Epithelial cell of esophagus (primary cell): ENCODE results near the gene TLNRD1.

Experiments used
- DNase-seq: peaks from one replicate; pipeline ENCODE4 v3.0.0; 2010; ENCODE audit warnings: low read depth
- H3K4me3 ChIP-seq: 2 replicates; pipeline ENCODE4 v1.5.1; 2011; ENCODE audit warnings: mild to moderate bottlenecking, low read length, control low read depth
- CTCF ChIP-seq: IDR thresholded peaks from 2 replicates; pipeline ENCODE4 v1.5.1; 2011; ENCODE audit warnings: low read depth, mild to moderate bottlenecking, low read length, control low read depth, inconsistent platforms; ENCODE audit not compliant: insufficient read depth; ENCODE audit errors: missing control alignments

TLNRD1 gene

GRCh38 chr15:80988148-80988796 is 12.5 kb upstream of the TLNRD1 start:
- H3K4me3 ChIP-seq = peak overlapping the region; percentile 99
- no peak for TF ChIP-seq CTCF
- DNase-seq = no peak

- H3K4me3 ChIP-seq = peak overlapping the region; percentile 99
- DNase-seq = no peak
- TF ChIP-seq CTCF = no peak
Measured at GRCh38 chr15:80989081-80989517, 11.6 kb upstream of the TLNRD1 start.

GRCh38 chr15:80989518-80990478 is 10.9 kb upstream of the TLNRD1 start, which contains the start of gene MESD:
MESD (minus strand) TSS chr15:80989819; CDS start chr15:80989791, 28 bp downstream.
- DNase-seq = peak; percentile 97
- H3K4me3 ChIP-seq = peak within 1 kb of the TSS; percentile 99
- no peak for TF ChIP-seq CTCF

GRCh38 chr15:80990955-80991354 is 9.8 kb upstream of the TLNRD1 start:
- DNase-seq = no peak
- no peak for TF ChIP-seq CTCF

GRCh38 chr15:80991421-80991820 is 9.3 kb upstream of the TLNRD1 start:
- no peak overlapping the region for H3K4me3 ChIP-seq
- peak; percentile 61 for DNase-seq
- TF ChIP-seq CTCF = peak; percentile 19

More at GRCh38 chr15:80990955-80991354, 9.8 kb upstream of the TLNRD1 start:
- no peak overlapping the region for H3K4me3 ChIP-seq

- no peak overlapping the region for H3K4me3 ChIP-seq
- DNase-seq = no peak
- TF ChIP-seq CTCF = no peak
Measured at GRCh38 chr15:80992006-80992405, 8.7 kb upstream of the TLNRD1 start.

- no peak for TF ChIP-seq CTCF
- DNase-seq = peak; percentile 85
- no peak overlapping the region for H3K4me3 ChIP-seq
Measured at GRCh38 chr15:80992441-80992840, 8.3 kb upstream of the TLNRD1 start.
